ENCODE results near the gene P2RY6.

Gene P2RY6

GRCh38 chr11:73322382-73323306 lies 50.5 kb downstream of the P2RY6 start:
- TF ChIP-seq CTCF (IDR thresholded peaks at IDR 0.05; ENCODE audit: insufficient read depth, low read depth, low read length, missing control alignments), result no peak
- H3K4me3 ChIP-seq (ENCODE audit: low read depth, low read length), result no peak overlapping the region
- peak; percentile 52 for DNase-seq (ENCODE audit: low read depth)

- H3K4me3 ChIP-seq (ENCODE audit: low read depth, low read length), result no peak overlapping the region
- no peak for TF ChIP-seq CTCF (IDR thresholded peaks at IDR 0.05; ENCODE audit: insufficient read depth, low read depth, low read length, missing control alignments)
- no peak for DNase-seq (ENCODE audit: low read depth)
These were observed 51.3 kb downstream of the P2RY6 start for GRCh38 chr11:73323464-73323863.

- no peak for TF ChIP-seq CTCF (IDR thresholded peaks at IDR 0.05; ENCODE audit: insufficient read depth, low read depth, low read length, missing control alignments)
- no peak overlapping the region for H3K4me3 ChIP-seq (ENCODE audit: low read depth, low read length)
- DNase-seq (ENCODE audit: low read depth), result no peak
These were observed 52.0 kb downstream of the P2RY6 start for GRCh38 chr11:73324116-73324515.

GRCh38 chr11:73324665-73325035 lies 52.5 kb downstream of the P2RY6 start:
- no peak overlapping the region for H3K4me3 ChIP-seq (ENCODE audit: low read depth, low read length)
- no peak for DNase-seq (ENCODE audit: low read depth)
- TF ChIP-seq CTCF (IDR thresholded peaks at IDR 0.05; ENCODE audit: insufficient read depth, low read depth, low read length, missing control alignments), result no peak

GRCh38 chr11:73325036-73325981 lies 53.2 kb downstream of the P2RY6 start:
- peak; percentile 94 for DNase-seq (ENCODE audit: low read depth)

More at GRCh38 chr11:73325036-73325981, 53.2 kb downstream of the P2RY6 start:
- TF ChIP-seq CTCF (IDR thresholded peaks at IDR 0.05; ENCODE audit: insufficient read depth, low read depth, low read length, missing control alignments), result no peak
- no peak overlapping the region for H3K4me3 ChIP-seq (ENCODE audit: low read depth, low read length)

Data from GM12865 (cell line).